Head of caudate nucleus (tissue), 42 donors: ENCODE data around the gene SPATA31C2.
"Not testable (repeated sequence)": the region's sequence is repeated elsewhere in the genome, so short reads cannot be mapped to it uniquely, and the experiment has no call there.

Experiments used
- DNase-seq, 42 donors: peaks; one replicate each; pipeline versions ENCODE4 v3.0.0 to v3.0.0-alpha.2; 2020 to 2021; ENCODE audit warnings: mixed read lengths in 7 of 42
- intact Hi-C: fragments of 100-400 bp; cut with DNase I; formaldehyde crosslinking; loops from one replicate; pipeline ENCODE4 v1.15.0; 2022

The SPATA31C2 gene

DNA sequence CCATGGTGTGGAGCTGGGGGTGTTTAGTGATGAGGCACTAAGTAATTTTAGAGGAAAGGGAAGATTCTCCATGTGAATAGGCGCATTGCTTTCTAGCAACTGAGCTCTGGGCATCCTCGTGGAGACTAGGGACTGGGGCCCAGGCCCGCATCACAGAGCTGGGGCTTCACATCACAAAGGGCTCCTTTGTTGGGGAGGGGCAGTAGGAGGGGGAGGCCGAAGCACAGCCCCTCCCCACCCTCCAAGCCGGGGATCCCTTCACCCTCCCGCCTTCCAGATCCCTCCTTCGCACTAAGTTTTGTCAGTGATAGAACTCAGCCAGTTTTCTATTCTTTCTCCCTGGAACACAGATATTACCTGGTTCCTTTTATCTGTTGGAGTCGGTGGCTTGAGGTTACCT, at the start of gene SPATA31C2:
TSS of gene SPATA31C2 (minus strand) at position 101 of the 400 bp plus-strand sequence. CDS start at position 72, 29 bp downstream.
- DNase-seq, intact Hi-C loops: not testable (repeated sequence)

DNA sequence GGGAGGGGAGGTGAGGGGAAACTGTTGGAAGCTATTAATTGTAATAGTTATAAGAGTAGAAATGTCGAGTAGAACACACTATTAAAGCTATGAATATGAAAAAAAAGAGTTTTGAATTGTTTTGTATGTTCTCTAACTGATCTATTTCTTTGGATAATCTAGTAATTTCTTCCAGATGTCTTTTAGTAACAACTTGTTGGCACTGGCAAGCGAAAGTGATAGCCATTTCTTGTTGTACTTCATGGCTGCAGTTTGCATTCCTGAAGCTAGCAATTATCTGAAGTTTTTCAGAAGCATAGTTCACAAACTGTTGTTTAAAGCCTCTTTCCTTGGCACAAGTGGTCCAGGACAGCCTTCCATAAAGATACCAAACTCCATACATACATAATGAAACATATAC, 49.4 kb upstream of the SPATA31C2 start:
- DNase-seq, result no peak
- intact Hi-C loops, result no loop called here

DNA sequence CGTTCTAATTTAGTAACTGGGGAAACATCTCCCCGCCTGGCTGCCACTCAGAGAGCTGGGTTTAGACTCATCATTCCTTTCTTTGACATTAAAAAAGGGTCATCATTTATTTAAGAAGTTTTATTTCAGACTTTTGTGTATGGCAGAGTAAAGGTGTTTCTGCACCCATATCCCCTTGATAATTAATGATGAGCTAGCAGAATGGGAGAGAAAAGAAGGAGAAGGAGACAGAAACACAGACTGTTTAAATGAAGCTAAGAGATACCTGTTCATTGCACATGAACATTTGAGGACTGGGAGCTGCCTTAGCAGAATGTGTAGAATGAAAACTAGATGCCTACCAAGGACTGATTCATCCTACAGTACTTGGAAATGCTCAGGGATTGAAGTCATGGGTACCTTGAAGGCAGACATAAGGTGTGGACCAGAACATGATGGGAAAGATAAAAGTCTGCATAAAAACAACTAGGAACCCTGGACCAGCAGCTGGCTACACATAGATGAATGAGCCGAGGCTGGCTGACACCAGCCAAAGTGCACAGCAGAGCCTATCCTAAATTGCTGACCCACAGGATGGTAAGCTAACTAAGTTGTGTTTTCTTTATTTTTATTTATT, 48.3 kb upstream of the SPATA31C2 start:
- DNase-seq, result peak in 13 of 42 donors; percentile 6 to 38 (median 28)
- intact Hi-C loops, result no loop called here

DNA sequence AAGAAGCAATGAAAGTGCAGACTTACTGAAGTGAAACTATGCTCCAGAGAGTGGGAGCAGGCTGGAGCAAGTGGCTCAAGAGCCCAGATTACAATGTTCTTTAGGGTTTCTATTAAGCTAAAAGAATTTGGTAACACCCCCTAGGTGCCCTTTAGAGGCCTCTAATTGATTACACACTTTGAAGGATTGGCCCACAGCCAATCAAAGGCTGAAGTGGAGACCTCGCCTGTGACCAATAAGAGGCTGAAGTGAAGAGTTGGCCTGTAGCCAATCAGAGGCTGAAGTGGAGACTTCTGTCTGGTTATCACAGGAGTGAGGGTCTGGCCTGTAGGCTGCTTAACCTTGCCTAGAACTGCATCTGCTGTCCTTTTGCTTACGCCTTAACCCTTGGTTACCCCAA, 46.7 kb upstream of the SPATA31C2 start:
- no peak for DNase-seq
- intact Hi-C loops, result no loop called here

DNA sequence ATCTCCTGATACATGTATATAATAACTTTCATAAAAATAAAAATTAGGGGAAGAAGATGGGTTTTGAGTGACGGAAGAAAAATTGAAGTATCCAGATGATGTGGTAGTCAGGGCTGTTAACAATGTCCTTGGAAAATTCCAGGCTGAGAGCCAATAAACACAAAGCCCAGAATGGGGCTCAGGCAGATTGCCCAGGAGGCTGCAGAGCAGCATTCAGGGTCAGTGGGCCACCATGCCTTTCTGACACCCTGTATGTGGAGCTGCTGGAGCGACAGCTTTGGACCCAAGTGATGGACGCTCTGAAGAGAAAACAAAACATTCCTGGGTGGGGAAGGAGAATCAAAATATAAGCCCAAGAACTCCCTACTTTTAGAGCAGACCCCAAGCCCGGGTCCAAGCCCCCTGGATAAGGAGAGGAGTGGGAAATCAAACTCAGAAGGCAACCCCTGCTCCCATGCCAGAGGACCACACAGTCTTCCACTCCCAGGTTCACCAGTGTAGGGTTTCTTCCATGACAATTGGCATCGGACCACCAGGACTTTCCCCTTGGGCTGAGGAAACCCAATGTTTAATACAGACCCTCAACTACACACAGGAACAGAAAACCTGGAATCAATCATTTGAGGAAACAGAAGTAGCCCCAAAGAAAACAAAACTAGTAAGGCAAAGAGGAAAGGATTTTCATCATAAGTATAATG, 45.7 kb upstream of the SPATA31C2 start:
- intact Hi-C loops, result no loop called here
- peak in 1 of 42 donors; percentile 21 for DNase-seq

DNA sequence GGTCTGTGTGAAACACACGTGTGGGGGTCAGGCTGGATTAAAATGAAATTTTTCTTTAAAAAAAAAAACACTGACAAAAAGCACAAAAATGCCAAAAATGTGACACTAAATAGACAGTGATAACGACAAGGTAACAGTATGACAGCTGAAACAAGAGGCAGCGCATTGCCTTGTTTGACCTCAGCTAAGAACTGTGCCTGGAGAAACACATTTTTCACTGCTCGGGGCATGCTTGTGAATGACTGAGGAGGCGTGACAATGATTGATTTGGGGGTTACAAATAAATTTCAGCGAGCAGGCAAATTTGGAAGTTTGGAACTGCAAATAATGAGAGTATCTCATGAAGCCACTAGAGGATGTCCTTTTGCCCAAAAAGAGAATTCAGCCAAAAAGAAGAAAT, 44.2 kb upstream of the SPATA31C2 start:
- intact Hi-C loops, result no loop called here
- peak in 13 of 42 donors; percentile 13 to 67 (median 35) for DNase-seq

DNA sequence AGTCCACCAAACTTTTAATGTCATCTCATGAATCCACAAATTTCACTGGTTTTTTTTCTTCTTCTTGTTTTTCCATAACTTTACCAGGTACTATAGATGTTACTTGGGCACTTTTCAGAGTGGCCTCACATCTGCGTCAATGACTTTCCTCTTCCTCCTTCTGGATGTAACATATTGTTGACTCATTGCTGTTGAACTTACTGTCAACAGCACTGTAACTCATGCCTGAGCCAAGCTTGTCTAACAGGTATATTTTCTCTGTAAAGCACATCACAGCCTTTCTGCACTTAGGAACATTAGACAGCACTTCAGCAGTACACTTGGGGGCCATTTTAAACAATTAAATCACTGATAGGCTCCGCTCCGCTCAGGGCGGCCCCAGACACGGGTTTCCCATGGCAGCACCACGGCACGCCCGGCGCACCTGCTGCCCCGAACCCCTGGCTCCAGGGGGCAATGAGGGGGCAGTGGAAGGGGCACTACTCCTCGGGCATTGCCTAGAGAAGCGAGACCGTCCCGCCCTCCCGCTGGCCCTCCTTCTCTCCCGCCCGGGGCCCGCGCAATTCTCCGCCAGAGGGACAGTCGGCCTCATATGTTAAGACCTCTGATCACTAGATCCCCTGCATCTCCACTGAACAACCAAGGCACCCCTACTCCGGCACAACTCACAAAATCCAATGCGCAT, 41.9 kb upstream of the SPATA31C2 start:
- intact Hi-C loops, result no loop called here
- no peak for DNase-seq

DNA sequence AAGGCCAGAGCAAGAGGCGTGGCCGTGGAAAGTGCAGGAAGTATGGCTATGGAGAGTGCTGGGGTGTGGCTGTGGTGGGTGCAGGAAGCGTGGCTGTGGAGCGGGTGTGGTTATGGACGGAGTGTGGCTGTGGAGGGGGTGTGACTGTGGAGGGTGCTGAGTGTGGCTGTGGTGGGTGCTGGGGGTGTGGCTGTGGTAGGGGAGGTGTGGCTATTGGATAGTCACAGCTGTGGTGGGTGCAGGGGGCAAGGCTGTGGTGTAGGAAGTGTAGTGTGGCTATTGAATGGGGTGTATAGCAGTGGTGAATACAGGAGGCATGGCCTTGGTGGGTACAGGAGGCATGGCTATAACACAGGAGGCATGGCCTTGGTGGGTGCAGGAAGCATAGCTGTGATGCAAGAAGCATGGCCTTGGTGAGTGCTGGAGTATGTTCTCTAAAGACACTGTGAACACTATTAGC, 40.8 kb upstream of the SPATA31C2 start:
- DNase-seq, result no peak
- intact Hi-C loops, result no loop called here

DNA sequence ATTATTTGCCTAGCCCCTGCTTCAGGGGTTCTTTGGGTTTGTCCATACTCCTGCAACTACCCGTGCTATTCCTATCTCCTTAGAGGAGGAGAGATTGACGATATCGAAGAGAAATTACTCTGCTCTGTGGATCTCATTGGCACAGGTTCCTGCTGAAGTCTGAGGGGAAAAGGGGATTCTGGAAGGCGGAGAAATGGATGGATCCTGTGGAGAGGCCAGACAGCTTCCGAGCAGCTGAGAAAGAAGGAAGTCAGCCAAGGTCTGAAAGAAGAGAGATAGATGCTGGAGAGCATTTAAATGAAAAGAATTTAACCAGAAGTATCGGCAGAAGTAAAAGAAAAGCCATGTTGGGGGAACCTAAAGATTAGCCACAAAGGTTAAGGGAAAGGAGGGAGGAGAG, 40.4 kb upstream of the SPATA31C2 start:
- intact Hi-C loops, result no loop called here
- no peak for DNase-seq

DNA sequence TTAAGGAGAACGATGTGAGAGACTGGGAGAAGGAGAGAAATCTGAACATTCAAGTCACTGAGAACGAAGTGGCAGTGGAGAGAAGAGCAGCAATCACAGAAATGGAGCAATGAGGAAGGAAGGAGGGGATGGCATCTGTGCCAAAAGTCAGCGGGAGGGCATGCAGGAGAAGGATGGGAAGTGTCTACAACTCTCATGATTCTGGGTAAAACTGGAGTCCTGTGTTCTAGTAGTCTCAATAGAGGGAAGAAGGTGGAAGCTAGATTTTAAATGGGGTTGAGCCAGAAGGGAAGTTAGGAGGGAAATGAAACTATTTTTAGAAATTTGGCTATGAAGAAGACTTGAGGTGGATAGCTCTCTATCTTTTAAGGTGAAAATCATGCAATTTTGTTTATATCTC, 39.1 kb upstream of the SPATA31C2 start:
- intact Hi-C loops, result no loop called here
- peak in 1 of 42 donors; percentile 15 for DNase-seq

DNA sequence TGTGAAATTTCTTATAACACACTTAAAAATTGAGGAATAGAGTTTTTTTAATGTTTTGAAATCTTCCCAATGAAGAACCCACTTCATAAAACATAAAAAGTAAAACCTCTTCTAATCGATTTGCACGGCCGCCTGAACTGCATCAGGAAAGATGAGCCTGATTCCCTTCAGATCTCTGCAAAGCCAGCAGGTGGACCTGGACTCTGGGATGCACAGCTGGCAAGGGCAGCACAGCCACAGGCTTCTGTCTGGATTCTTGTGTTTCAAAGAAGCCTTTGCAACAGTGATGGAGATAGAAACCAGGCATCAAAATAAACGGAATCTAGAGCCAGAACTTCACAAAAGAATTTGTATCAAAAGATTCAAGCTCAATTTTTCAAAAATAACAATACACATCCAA, 36.0 kb upstream of the SPATA31C2 start:
- no peak for DNase-seq
- intact Hi-C loops, result no loop called here

DNA sequence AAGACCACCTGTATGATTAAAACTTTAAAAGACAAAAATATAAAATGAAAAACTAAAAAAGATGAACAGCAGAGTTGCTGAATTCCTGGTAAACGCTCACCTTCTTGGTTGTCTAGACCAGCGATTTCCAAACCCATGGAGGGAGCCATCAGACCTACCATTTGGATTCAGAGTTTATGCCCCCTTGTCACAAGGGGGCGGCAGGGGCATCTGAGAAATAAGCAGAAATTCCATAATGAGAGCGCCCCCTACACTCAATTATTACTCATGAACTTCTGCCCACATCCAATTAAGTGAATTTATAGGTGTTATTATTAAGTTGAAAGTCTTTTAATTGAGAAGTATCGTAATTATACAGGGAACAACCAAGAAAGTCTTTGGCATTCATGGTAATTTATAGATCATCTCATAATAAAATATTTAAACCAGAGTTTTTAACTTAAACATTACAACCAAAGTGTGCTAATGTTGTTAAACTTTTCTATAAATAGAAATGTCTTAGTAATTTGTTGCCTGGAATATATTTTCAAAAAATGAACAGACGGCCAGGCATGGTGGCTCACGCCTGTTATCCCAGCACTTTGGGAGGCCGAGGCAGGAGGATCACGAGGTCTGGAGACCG, 35.2 kb upstream of the SPATA31C2 start:
- DNase-seq, result peak in 1 of 42 donors; percentile 17
- intact Hi-C loops, result no loop called here

DNA sequence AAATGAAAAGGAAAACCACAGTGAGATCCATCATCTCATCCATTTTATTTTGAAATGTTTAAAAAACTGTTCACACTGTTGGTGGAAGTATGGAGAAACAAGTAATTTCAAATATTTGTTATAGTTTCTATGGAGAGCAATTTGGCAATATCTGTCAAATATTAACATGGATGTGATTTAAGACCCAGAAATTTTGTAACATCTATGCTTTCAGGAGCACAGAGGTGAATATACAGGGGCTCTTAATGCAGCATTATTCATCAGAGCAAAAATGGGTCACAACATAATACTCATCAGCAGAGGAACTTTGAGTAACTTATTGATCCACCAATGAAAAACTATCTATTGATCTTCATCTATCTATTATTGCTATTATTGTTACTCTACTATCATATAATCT, 31.4 kb upstream of the SPATA31C2 start:
- intact Hi-C loops, result no loop called here
- DNase-seq, result no peak

DNA sequence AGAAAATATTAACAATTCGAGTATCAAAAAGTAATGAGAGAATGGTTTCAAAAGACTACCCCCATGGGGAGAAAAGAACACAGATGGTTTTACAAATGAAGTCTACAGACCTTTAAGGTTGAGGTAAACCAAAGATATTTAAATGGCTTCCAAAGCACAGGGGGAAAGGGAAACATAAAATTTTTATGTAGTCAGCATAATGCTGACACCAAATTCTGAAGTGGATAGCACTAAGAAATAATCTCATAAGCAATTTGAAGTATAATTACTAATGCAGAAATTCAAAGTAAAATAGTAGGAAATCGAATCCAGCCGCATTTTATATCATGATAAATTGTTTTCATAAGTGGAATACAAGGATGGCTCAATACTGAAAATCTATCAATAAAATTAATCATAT, 30.3 kb upstream of the SPATA31C2 start:
- no peak for DNase-seq
- intact Hi-C loops, result no loop called here

DNA sequence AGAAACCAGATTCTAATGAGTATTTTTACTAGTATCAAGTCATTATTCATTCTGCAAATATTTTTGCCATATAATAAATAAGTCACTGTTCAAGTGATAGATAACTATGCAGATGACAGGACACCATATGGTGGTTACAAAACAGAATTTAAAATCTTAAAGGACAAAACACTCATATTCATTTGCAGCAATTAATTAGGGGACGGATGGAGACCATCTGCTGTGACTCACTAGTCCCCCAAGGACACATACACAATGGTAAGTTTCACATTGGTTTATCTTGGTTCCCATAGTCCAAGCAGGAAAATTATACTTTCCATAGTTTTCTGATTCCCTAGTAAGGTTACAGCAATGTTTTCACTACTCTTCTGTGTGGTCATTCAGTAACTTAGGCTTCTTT, 28.4 kb upstream of the SPATA31C2 start:
- intact Hi-C loops, result no loop called here
- no peak for DNase-seq

DNA sequence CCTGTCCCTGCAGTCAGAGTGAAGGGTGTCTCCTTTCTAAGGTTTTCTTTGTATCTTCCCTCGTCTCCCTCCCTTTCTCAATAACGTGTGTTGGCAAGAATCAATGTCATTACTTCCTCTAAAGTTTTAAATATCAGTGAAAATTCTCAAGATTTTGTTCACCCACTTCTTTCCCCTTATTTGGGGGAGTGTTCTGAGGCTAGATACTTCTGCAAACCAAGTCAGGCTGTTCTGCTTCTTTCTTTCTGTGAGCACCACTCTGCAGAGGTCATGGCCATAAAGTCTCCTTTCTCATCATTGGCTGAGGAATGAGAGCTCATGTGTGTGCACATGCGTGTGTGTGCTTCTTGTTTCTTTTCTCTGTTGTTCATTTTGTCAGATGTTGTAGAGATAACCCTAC, 26.6 kb upstream of the SPATA31C2 start:
- intact Hi-C loops, result no loop called here

DNA sequence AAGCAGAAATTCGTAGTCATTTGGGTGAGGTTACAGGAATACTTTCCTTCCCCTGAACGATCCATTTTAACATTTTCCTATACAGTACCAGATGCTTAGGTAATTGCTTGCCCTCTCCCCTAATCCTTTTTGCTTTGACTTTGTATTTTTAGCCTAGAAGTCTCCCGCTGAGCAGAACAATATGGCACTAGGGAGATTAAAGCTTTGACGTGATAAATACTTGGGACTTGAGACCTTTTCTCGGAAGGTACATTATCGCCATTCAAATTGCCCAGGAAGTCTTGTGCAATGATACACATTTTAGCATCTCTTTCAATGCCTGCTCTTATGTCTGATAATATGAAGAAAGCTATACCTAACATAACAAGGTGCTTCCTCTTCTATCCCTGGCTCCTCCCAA, 22.9 kb upstream of the SPATA31C2 start:
- intact Hi-C loops, result no loop called here
- no peak for DNase-seq

More for the DNA sequence above, 26.6 kb upstream of the SPATA31C2 start:
- no peak for DNase-seq

DNA sequence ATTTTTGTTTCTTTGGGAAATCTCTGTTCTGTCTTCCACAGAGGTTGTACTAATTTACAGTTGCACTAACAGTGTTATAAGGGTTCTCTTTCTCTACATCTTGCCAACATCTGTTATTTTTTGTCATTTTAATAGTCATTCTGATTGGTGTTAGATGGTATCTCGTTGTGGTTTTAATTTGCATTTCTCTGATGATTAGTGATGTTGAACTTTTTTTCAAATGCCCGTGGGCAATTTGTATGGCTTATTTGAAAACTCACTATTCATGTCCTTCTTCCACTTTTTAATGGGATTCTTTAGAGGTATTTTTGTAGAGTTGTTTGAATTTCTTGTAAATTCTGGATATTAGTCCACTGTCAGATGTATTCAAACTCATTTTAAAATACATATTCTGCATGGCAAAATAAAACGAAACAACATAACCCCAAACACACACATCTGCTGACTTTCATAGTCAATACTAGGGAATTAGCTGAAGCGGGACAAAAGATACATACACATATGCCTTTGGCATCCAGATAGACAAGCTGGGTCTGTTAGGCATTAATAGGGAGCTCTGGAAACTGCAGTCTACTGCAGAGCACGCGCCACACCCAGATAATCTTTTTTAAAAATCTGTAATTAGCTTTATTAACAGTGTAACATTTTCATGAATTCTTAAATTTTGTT, 5.8 kb upstream of the SPATA31C2 start:
- intact Hi-C loops, result no loop called here
- no peak for DNase-seq

DNA sequence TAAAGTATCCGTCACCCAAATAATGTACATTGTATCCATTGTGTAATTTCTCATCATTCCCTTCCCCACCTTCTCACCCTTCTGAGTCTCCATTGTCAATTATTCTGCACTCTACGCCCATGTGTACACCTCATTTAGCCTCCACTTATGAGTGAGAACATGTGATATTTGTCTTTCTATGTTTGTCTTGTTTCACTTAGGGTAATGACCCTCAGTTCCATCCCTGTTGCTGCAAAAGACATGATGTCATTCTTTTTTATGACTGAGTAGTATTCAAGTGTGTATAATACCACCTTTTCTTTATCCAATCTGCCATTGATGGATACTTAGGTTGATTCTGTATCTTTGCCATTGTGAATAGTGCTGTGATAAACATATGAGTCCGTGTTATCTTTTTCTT, 4.9 kb upstream of the SPATA31C2 start:
- intact Hi-C loops, result no loop called here
- no peak for DNase-seq
